Measurements from ENCODE around the gene SGF29.
"Not testable (repeated sequence)": the region's sequence is repeated elsewhere in the genome, so short reads cannot be mapped to it uniquely, and the experiment has no call there.

DNA sequence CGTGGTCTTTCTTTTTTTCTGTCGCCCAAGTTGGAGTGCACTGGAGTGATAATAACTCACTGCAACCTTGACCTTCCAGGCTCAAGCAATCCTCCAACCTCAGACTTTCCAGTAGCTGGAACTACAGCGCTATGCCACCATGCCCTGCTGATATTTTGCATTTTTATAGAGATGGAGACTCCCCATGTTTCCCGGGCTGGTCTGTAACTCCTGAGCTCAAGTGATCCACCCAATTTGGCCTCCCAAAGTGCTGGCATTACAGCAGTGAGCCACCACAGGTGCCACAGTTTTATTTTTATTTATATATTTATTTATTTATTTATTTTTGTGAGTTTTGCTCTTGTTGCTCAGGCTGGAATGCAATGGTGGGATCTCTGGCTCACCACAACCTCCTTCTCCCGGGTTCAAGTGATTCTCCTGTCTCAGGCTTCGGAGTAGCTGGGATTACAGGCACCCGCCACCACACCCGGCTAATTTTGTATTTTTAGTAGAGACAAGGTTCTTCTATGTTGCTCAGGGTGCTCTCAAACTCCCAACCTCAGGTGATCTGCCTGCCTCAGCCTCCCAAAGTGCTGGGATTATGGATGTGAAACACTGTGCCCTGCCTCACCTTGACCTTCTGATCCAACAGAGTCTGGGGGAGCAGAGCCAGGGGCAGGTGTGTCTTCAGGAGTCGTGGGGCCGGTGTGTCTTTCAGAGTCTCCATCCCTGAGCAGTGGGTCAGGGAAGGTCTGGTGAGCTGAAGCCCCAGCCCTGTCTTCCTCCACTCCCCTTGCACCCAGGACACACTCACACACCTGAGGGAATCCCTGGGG is 54.2 kb downstream of the SGF29 start:
- not testable (repeated sequence) for TF ChIP-seq CTCF, POLR2AphosphoS5, POLR2A, EP300 (IDR thresholded peaks at IDR 0.05)
